H1 (cell line): ENCODE measurements around the gene FCHO1.
"Not testable (repeated sequence)": the region's sequence is repeated elsewhere in the genome, so short reads cannot be mapped to it uniquely, and the experiment has no call there.

Experiments used
- ATF3 ChIP-seq: IDR thresholded peaks from 2 replicates; pipeline ENCODE4 v1.6.1; 2011; ENCODE audit warnings: low read depth, mild to moderate bottlenecking, low read length; ENCODE audit not compliant: insufficient read depth
- CBX8 ChIP-seq: fragments of 300-800, 300-1000 bp; sonication (generic); IDR thresholded peaks from 2 replicates; pipeline ENCODE4 v1.7.1; 2016; ENCODE audit warnings: low read depth, low read length, borderline replicate concordance
- CEBPB ChIP-seq: IDR thresholded peaks from 2 replicates; pipeline ENCODE4 v1.6.1; 2012; ENCODE audit warnings: low read depth, low read length
- CTCF ChIP-seq, 3 experiments: IDR thresholded peaks; 1 replicate in 2 of 3; 2 replicates in 1 of 3; pipeline versions ENCODE4 v1.5.1 to v1.6.1; 2011; ENCODE audit warnings: low read length in 3 of 3, mild to moderate bottlenecking in 3 of 3, inconsistent platforms in 2 of 3, low read depth in 1 of 3, moderate library complexity in 1 of 3; ENCODE audit not compliant: insufficient read depth in 1 of 3; ENCODE audit errors: control extremely low read depth in 1 of 3
- EP300 ChIP-seq, 2 experiments: IDR thresholded peaks; 1 replicate in 1 of 2; 2 replicates in 1 of 2; pipeline ENCODE4 v1.6.1; 2011 to 2012; ENCODE audit warnings: low read depth in 2 of 2, low read length in 2 of 2, mild to moderate bottlenecking in 2 of 2, borderline replicate concordance in 1 of 2, inconsistent platforms in 1 of 2, moderate library complexity in 1 of 2
- MAFK ChIP-seq: IDR thresholded peaks from 2 replicates; pipeline ENCODE4 v1.6.1; 2012; ENCODE audit warnings: low read depth, mild to moderate bottlenecking, improper control_type of control experiment, low read length
- POLR2A ChIP-seq, 2 experiments: IDR thresholded peaks; 1 replicate in 1 of 2; 2 replicates in 1 of 2; pipeline ENCODE4 v1.6.1; 2011; ENCODE audit warnings: low read depth in 2 of 2, low read length in 2 of 2, mild to moderate bottlenecking in 2 of 2; ENCODE audit errors: control extremely low read depth in 1 of 2
- RAD21 ChIP-seq, 2 experiments: IDR thresholded peaks in 1 of 2; conservative IDR thresholded peaks in 1 of 2; 2 replicates each; pipeline ENCODE4 v1.6.1; 2011; ENCODE audit warnings: low read depth in 2 of 2, low read length in 2 of 2, improper control_type of control experiment in 1 of 2, inconsistent platforms in 1 of 2, mild to moderate bottlenecking in 1 of 2, moderate library complexity in 1 of 2
- SIN3A ChIP-seq, 2 experiments: IDR thresholded peaks in 1 of 2; conservative IDR thresholded peaks in 1 of 2; 2 replicates each; pipeline ENCODE4 v1.6.1; 2011 to 2012; ENCODE audit warnings: low read length in 2 of 2, improper control_type of control experiment in 1 of 2, low read depth in 1 of 2, mild to moderate bottlenecking in 1 of 2
- SUZ12 ChIP-seq: fragments of 200-600 bp; sonication (generic); IDR thresholded peaks from 2 replicates; pipeline ENCODE4 v1.6.1; 2012; ENCODE audit warnings: mild to moderate bottlenecking, inconsistent platforms, low read length, moderate library complexity, mixed read lengths
- TCF12 ChIP-seq: IDR thresholded peaks from 2 replicates; pipeline ENCODE4 v1.6.1; 2011; ENCODE audit warnings: low read depth, mild to moderate bottlenecking, low read length
- TEAD4 ChIP-seq: IDR thresholded peaks from 2 replicates; pipeline ENCODE4 v1.6.1; 2012; ENCODE audit warnings: low read depth, low read length, inconsistent platforms, mixed read lengths
- USF2 ChIP-seq: IDR thresholded peaks from 2 replicates; pipeline ENCODE4 v1.6.1; 2011; ENCODE audit warnings: low read length, improper control_type of control experiment
- ZNF274 ChIP-seq: IDR thresholded peaks from 2 replicates; pipeline ENCODE4 v1.7.0; 2012; ENCODE audit warnings: low read length, borderline replicate concordance; ENCODE audit errors: extremely low read depth

GRCh38 chr19:17783721-17784120 lies 32.4 kb downstream of the FCHO1 start:
- TF ChIP-seq RAD21 (IDR thresholded peaks at IDR 0.05 in 1 of 2, conservative IDR thresholded peaks at IDR 0.05 in 1 of 2; ENCODE audit: low read depth in 2 of 2, low read length in 2 of 2); TEAD4; CTCF (IDR thresholded peaks at IDR 0.05; ENCODE audit: control extremely low read depth in 1 of 3, insufficient read depth in 1 of 3, low read depth in 1 of 3, low read length in 3 of 3); SIN3A (conservative IDR thresholded peaks at IDR 0.05 in 1 of 2, IDR thresholded peaks at IDR 0.05 in 1 of 2; ENCODE audit: low read depth in 1 of 2, low read length in 2 of 2); POLR2A (IDR thresholded peaks at IDR 0.05; ENCODE audit: control extremely low read depth in 1 of 2, low read depth in 2 of 2, low read length in 2 of 2); CBX8; MAFK; EP300 (IDR thresholded peaks at IDR 0.05; ENCODE audit: borderline replicate concordance in 1 of 2, low read depth in 2 of 2, low read length in 2 of 2); ATF3; USF2; SUZ12; CEBPB; TCF12; ZNF274: not testable (repeated sequence)
